HL-60 (cell line): ENCODE results near the gene PTPRU.

Experiments
- GABPA ChIP-seq: IDR thresholded peaks from 2 replicates; pipeline ENCODE4 v1.6.1; 2012; ENCODE audit warnings: low read depth
- POLR2AphosphoS5 ChIP-seq: IDR thresholded peaks from 2 replicates; pipeline ENCODE4 v1.6.1; 2012; ENCODE audit warnings: low read depth
- TF ChIP-seq, protein P1 (sequence below): IDR thresholded peaks from one replicate; pipeline ENCODE4 v1.5.1; 2011; ENCODE audit warnings: low read length, control low read depth, inconsistent platforms; ENCODE audit not compliant: insufficient read depth

DNA sequence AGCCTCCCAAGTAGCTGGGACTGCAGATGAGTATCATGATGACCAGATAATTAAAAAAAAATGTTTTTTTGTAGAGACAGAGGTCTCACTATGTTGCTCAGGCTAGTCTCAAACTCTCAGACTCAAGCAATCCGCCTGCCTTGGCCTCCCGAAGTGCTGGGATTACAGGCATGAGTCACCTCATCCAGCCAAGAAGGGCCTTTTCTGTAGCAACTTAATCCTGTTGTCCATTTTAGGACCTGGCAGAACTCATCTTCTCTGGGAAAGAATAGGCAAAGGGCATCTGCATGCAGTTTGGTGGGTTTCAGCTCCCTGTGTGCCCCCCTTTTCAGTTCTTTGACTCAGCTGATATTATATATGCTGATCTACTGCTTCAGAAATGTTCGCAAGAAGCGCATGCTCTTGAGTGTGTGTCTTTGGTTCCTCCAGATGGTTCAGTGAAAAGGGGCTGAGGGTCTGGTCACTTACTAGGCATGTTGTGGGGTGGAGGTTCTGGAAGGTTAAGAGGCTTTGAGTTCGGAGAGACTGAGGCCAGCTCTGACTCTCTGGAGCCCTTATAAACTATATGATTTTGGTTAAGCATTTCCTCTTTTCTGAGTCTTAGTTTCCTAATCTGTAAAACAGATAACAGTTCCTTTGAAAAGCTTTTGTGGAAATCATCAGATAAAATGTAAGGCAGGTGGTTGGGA lies 35.3 kb upstream of the PTPRU start:
- TF ChIP-seq, protein P1, sequence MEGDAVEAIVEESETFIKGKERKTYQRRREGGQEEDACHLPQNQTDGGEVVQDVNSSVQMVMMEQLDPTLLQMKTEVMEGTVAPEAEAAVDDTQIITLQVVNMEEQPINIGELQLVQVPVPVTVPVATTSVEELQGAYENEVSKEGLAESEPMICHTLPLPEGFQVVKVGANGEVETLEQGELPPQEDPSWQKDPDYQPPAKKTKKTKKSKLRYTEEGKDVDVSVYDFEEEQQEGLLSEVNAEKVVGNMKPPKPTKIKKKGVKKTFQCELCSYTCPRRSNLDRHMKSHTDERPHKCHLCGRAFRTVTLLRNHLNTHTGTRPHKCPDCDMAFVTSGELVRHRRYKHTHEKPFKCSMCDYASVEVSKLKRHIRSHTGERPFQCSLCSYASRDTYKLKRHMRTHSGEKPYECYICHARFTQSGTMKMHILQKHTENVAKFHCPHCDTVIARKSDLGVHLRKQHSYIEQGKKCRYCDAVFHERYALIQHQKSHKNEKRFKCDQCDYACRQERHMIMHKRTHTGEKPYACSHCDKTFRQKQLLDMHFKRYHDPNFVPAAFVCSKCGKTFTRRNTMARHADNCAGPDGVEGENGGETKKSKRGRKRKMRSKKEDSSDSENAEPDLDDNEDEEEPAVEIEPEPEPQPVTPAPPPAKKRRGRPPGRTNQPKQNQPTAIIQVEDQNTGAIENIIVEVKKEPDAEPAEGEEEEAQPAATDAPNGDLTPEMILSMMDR, result no peak
- TF ChIP-seq POLR2AphosphoS5, result no peak
- no peak for TF ChIP-seq GABPA
